Inflammatory macrophage treated with lipopolysaccharide for 4 hours (primary cell): ENCODE results near the gene RHBDL1.

Experiments
- DNase-seq: peaks from one replicate; pipeline ENCODE4 v3.0.0-alpha.2; 2020

The RHBDL1 gene

DNA sequence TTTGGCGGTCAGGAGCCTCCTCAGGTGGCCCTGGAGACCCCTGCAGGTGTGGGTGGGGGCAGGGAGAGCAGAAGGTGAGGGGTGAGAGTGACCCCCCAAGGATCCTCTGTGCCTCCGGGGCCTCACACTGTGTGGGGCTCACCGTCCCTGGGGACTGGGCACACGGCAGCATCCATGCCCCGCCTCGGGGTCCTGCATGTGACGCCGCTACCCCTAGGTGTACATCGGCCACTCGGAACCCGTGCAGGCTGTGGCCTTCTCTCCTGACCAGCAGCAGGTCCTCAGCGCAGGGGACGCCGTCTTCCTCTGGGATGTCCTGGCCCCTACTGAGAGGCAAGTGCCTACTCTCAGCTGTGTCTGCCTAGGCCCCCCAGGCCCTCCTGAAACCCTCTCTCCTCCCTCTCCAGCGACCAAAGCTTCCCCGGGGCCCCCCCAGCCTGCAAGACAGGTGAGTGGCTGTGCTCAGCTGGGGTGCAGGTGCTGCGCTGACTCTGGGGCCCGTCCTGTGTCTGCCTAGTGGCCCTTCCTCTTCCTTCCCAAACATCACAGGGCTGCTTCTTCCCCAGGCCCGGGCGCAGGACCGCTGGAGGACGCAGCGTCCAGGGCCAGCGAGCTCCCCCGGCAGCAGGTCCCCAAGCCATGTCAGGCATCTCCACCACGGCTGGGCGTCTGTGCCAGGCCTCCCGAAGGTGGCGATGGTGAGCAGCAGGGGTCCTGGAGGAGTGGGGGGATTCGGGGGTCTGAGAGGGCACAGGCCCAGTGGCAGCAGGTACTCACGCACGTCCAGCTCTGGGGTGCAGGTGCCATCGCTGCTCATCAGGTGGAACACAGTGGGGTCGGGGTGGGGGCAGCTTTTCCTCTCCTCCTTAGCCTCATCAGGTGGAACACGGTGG is 16.5 kb upstream of the RHBDL1 start:
- no peak for DNase-seq

DNA sequence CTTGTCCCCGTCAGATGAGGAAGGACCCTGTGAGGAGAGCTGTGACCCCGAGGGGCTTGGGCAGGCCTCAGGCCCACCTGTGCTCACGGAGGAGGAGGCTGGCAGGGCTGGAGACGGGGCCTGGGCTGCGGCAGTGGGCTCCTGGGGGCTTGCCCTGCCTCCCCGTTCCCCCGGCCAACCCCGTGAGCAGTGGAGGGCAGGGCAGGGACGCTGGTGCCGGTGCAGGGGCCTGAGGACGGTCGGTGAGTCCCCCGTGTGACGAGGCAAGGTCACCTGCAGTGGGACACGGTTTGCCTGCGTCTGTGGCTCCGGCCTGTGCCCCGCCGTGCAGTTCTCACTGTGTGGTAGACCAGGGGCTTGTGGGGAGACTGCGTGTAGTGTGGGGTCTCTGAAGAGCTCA is 15.9 kb upstream of the RHBDL1 start:
- no peak for DNase-seq

DNA sequence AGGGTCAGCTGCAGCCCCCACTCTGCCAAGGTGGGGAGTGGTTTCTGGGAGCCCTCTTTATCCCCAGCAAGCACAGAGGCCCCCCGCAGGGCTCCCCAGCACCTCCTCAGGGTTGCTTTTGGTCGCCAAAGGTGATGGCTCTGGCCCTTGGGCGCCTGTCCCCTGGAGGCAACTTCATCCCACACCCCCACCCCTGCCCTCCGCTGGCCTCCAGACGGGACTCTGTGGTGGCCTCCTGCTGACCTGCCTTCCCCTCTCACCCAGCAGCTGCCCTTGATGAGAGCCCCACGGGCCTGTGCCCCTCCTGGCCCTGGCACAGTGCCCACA is 15.4 kb upstream of the RHBDL1 start:
- no peak for DNase-seq

DNA sequence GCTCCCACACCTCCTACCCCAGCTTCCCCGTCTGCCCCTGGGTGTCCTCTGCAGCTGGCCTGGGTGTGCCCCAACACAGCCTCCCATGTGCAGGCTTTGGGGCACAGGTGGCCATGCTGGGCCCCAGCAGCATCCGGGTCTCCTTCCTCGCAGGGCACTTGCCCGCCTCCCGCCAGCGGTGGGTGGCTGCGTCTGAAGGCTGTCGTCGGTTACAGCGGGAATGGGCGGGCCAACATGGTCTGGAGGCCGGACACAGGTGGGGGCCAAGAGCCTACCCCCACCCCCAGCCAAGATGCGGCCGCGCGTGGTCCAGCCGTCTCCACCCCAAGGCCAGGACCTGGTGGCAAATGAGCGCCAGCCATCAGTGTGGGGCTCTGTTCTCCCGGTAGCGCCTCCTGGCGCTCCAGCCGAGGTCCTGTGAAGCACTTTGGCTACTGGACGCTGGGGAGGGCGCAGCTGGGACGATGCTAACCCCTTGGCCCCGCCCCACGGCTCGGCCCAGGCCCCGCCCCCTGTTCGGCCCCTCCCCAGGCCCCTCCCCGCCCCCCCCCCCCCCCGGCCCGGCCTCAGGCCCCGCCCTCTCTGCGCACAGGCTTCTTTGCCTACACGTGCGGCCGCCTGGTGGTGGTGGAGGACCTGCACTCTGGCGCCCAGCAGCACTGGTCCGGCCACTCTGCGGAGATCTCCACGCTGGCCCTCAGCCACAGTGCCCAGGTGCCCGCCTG is 14.8 kb upstream of the RHBDL1 start:
- peak; percentile 93 for DNase-seq

DNA sequence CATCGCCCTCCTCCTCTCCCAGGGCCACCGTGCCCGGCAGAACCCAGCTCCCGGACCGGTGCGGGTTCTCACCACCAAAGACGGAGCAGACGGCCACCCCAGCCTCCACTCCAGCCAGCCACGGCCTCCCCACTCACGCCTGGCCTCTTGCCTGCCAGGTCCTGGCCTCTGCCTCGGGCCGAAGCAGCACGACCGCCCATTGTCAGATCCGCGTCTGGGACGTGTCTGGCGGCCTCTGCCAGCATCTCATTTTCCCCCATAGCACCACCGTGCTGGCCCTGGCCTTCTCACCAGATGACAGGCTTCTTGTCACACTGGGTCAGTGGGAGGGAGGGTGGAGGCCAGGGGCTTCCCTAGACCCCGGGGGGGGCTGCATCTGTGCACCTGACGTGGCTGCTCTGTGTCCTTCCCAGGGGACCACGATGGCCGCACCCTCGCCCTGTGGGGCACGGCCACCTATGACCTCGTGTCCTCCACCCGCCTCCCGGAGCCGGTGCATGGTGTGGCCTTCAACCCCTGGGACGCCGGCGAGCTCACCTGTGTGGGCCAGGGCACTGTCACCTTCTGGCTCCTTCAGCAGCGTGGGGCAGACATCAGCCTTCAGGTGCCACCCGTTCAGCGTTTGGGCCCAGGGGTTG is 14.2 kb upstream of the RHBDL1 start:
- no peak for DNase-seq

DNA sequence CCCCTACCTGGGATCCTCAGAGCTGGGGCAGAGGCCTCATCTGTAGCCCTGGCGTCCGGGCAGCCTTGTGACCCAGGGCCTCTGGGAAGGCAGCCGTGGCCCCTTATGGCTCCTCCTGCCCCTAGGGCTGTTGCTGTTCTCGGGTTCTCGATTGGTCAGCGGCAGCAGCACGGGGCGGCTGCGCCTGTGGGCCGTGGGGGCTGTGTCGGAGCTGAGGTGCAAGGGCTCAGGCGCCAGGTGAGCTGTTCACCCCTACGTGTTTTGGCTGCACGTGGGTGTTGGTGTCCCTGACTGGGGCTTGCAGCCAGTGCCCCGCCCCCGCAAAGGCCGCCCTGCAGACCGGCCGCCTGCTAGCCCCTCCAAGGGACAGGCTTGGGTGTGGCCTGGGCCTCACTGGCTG is 13.4 kb upstream of the RHBDL1 start:
- DNase-seq, result no peak

DNA sequence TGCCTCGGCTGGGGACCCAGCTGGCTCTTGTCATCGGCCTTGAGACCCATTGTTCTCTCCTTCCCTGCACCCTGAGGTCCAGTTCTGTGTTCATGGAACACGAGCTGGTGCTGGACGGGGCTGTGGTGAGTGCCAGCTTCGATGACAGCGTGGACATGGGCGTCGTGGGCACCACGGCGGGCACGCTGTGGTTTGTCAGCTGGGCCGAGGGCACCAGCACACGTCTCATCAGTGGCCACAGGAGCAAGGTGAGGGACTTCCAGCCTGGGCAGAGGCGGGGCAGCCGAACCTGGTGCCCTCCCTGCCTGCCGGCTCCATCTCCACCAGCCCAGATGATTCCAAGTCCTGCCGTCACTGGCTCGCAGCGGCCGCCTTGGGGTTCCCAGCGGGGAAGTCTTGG is 12.9 kb upstream of the RHBDL1 start:
- DNase-seq, result no peak

DNA sequence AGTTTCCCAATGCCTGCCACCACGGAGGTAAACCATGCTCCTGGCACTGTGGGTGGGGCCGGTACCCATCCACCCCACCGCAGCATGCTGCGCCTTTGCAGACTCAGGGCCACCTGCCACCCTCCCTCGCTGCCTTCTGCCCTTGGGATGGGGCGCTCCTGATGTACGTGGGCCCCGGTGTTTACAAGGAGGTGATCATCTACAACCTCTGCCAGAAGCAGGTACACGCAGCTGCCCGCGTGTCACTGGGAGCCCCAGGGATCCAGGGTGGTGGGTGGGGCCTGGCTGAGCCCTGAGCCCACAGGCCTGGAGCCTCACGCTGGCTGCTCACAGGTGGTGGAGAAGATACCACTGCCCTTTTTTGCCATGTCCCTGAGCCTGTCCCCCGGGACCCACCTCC is 8.9 kb upstream of the RHBDL1 start:
- no peak for DNase-seq

DNA sequence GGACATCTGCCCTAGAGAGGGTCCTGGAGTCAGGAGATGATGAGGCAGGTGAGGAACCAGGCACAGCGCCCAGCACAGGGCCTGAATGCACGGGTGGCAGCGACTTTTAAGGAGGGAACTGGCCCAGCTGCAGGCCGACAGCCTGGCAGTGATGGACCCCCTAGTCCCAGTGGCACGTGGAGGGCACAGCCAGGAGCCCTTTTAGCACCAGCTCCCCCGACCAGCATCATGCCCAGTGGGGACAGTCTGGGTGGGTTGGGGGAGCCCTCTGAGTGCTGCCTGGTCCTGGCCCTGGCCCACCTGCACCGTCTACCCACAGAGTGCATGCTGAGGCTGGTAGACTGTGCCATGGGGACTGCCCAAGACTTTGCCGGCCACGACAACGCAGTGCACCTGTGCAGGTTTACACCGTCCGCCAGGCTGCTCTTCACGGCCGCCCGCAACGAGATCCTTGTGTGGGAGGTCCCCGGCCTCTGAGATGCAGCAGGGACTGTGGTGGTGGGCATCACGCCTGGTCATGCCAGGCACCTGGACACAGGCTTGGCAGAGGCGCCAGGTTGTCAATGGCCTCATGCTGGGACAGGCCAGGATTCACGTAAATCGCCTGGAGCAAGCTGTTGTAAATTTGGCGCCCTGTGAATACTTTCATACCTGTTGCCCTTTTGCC is 8.2 kb upstream of the RHBDL1 start:
- DNase-seq, result no peak

DNA sequence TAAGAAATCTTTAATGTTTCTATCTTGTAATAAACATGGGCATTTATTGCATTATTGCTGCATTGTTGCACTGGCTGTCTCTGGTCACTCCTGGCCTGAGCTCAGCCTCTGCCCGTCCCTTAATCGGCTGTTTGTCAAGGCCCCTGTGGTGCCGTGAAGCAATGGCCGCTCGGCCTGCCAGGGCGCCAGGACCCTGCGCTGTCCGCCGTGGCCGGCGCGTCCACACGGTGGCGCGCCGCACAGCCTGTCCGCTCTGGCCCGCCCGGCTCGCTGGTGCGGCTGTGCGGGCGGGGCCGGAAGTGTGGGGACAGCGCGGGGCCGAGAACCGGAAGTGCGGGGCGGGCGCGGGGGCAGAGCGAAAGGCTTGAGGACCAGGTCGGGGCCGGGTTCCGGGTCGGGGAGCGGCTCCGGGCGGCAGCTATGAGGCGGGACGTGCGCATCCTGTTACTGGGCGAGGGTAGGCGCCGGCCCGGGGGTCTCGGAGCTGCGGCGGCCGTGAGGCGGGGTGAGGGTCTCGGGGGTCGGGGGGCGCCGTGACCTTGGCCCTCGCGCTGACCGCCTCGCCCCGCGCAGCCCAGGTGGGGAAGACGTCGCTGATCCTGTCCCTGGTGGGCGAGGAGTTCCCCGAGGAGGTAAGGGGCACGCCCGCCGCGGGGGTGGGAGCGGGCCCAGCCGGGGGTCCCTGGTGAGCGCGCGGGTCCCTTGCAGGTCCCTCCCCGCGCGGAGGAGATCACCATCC is 7.5 kb upstream of the RHBDL1 start, which contains the start of gene RHOT2:
Gene RHOT2 (plus strand): TSS at position 353 of the 739 bp plus-strand sequence. CDS start 68 bp downstream, at position 421.
- peak; percentile 94 for DNase-seq

DNA sequence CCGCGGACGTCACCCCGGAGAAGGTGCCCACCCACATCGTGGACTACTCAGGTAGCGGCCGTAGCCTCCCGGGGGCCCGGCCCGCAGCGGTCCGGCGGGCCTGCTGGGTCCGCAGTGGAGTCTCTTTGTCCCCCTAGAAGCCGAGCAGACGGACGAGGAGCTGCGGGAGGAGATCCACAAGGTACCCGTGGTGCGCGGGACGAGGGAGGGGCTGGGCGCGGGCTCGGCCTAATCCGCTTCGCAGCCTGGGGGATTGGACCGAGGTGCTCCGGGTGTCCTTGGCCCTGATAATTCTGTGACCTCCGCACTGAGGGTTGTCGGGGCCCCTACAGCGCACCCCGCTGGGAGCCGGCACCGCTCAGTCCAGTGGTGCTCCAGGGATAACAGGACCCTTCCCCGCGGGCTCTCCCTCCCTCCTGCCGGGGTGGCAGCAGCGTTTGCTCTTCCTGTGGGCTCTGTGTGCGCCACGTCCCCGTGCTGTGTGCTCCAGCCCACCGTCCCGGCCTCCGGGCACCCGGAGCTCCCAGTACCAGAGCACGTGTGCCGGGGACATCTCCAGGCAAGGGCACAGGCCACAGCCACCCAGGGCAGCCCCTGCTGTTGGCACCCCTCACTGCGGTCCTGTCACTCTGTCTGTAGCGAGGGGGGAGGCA is 6.8 kb upstream of the RHBDL1 start:
- DNase-seq, result no peak

DNA sequence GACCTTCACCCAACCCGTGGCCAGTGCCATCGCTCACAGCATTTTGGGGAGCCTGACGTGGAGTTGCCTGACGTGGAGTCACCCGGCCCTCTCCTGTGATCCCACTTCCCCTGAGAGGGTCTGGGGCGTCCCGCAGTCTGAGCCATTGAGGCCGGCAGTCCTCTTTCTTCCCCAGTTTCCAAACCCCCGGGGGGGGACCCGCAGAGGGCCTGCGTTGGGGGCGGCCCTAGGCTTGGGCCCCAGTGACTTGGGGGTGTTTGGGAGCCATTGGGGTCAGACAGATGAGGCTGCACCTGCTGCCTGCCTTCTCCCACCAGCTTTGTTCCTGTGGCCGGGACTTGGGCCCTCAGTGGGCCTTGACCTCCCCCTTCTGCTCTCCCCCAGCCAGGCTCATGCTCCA is 5.8 kb upstream of the RHBDL1 start:
- no peak for DNase-seq

DNA sequence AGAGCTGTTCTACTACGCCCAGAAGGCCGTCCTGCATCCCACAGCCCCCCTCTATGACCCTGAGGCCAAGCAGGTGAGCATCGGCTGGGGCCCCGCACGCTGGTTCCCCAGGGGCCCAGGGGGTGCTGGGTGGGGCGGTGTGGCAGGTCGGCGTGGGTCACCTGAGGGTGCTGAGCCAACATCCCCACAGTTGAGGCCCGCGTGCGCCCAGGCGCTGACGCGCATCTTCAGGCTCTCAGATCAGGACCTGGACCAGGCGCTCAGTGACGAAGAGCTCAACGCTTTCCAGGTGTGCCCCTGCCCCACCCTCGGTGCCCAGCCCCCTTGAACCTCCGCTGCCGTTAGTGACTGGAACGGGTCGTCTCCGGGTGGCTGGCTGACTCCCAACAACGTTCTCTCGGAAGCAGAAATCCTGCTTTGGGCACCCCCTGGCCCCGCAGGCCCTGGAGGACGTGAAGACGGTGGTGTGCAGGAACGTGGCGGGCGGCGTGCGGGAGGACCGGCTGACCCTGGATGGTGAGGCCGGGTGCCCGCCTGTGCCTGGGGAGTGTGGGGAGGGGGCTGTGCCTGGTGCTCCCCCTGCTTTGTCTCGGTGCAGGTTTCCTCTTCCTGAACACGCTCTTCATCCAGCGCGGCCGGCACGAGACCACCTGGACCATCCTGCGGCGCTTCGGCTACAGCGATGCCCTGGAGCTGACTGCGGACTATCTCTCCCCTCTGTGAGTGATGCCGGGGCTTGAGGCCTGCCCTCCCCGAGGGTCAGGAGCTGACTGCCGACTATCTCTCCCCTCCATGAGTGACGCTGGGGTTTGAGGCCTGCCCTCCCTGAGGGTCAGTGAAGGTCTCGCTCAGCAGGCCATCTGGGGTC is 4.8 kb upstream of the RHBDL1 start:
- DNase-seq, result no peak

DNA sequence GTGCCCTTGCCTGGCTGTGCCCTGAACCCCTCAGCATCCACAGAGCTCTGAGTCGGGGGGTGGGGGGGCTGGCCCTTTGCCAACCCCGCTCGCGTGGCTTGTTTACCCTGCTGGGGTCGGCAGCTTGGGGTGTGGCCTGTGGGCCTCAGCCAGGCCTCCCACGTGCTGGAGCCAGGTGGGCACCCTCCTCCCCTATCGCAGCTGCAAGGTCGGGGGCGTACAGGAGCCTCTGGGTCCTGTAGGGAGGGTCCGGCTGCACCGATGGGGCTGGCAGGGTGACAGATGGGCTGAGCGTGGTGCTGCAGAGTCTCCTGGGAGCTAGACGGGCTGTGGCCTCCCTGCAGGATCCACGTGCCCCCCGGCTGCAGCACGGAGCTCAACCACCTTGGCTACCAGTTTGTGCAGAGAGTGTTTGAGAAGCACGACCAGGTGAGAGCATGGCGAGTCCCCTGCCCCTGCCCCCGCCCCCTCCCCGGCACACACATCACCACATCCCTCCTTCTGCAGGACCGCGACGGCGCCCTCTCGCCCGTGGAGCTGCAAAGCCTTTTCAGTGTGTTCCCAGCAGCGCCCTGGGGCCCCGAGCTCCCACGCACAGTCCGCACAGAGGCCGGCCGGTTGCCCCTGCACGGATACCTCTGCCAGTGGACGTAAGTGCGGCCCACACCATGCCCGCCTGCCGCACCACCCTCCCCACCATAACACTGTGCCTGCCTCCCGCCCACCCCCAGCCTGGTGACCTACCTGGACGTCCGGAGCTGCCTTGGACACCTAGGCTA is 3.9 kb upstream of the RHBDL1 start:
- DNase-seq, result no peak

DNA sequence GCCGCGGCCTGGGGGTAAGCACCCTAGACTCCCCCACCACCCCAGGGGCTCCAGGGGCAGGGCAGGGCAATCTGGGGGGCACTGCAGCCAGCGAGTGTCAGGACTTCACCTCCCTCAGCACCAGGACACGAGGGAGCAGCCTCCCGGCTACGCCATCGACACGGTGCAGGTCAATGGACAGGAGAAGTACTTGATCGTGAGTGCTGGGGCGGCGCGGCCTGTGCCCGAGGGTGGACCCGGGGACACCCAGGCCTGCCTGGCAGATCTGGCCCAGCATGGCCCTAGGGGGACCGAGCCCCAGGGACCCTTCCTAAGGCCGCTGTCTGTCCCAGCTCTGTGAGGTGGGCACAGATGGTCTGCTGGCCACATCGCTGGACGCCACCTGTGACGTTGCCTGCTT is 3.1 kb upstream of the RHBDL1 start:
- no peak for DNase-seq

DNA sequence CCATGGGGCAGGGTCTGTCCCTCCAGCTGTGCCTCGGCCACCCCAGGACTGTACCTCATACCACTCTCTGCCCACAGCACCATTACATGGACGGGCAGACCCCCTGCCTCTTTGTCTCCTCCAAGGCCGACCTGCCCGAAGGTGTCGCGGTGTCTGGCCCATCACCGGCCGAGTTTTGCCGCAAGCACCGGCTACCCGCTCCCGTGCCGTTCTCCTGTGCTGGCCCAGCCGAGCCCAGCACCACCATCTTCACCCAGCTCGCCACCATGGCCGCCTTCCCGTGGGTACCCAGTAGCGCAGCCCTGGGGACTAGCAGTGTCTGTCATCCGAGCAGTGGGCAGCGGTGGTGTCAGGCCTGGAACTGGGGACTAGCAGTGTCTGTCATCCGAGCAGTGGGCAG is 2.6 kb upstream of the RHBDL1 start:
- DNase-seq, result no peak

DNA sequence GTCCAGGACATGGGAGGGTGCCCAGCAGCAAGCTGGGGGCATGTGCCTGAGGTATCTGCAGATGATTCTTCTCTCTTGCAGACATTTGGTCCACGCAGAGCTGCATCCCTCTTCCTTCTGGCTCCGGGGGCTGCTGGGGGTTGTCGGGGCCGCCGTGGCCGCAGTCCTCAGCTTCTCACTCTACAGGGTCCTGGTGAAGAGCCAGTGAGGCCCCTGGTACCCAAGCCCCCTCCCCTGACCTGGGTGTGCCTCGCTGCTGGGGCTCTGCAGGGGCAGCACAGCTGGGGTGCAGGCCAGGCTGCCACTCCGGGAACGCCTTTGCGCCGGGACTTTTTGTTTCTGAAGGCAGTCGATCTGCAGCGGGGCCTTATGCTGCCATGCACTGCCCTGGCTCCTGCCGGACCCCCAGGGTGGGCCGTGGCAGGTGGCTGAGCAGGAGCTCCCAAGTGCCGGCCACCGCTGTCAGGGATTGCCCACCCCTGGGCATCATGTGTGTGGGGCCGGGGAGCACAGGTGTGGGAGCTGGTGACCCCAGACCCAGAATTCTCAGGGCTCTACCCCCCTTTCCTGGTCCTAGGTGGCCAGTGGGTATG is 2.0 kb upstream of the RHBDL1 start:
- no peak for DNase-seq

DNA sequence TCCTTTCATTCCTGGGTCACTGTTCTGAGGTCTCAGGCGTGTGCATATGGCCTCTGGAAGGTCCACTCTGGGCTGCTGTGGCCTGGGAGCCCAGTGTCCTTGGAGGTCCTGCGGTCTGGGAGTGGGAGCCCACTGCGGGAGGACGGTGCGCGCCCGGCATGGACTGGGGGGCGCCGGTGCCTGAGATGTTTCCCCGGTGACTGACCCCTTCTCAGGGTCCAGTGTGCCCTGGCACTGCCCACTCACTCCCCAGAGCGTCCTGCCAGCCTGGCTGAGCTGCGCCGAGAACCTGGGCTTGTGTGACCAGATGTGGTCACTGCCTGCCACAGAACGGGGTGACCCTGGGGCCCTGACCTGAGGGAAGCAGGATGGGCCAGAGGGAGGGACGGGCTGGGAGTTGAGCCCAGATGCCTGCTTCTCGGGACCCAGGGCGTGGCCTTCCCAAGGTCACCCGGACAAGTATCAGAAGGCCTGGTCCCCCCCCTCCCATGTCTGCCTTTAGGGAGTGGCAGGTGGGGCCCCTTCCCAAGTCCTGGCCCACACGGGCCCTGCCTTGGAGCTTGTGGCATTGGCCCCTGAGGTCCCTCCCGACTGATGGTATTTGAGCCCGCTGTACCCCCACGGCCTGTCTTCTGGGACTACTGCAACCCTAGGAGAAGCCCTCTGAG is 1.1 kb upstream of the RHBDL1 start:
- no peak for DNase-seq

DNA sequence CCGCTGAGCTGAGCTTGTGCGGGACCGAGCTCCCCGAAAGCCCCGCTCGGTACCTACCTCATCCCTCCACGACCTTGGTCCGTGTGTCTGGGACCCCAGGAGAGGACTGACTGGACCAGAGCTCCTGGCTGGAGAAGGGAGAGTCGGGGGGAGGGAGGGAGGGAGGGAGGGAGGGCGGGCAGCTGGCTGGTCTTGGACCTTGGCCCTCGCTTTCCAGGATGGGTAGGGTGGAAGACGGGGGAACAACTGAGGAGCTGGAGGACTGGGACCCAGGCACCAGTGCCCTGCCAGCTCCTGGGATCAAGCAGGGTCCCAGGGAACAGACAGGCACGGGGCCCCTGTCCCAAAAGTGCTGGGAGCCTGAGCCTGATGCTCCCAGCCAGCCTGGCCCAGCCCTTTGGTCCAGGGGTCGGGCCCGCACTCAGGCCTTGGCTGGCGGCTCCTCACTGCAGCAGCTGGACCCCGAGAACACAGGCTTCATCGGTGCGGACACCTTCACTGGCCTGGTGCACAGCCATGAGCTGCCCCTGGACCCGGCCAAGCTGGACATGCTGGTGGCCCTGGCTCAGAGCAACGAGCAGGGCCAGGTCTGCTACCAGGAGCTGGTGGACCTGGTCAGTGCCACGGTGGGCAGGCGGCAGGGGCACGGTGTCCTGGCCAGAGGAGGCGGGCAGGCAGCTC is 553 bp downstream of the RHBDL1 start:
- no peak for DNase-seq
